H9 (cell line): ENCODE results near the gene FKRP. TPM values are rescaled to one million over a fixed set of nuclear protein-coding genes. Genes with fewer than 3 reads are reported as not detected.

Experiments
- DNase-seq: peaks from one replicate; pipeline ENCODE4 v3.0.0-alpha.2; 2017
- H2AFZ ChIP-seq: one replicate; pipeline ENCODE4 v1.6.1; 2013; ENCODE audit warnings: mild to moderate bottlenecking, low read length, control low read depth, moderate library complexity
- H2AK5ac ChIP-seq: 2 replicates; pipeline ENCODE4 v1.6.1; 2013; ENCODE audit warnings: low read length, control low read depth, mixed read lengths; ENCODE audit not compliant: insufficient read length
- H2BK120ac ChIP-seq: one replicate; pipeline ENCODE4 v1.6.1; 2013; ENCODE audit warnings: low read depth, mild to moderate bottlenecking, low read length, control low read depth, inconsistent platforms; ENCODE audit not compliant: poor library complexity, severe bottlenecking
- H2BK12ac ChIP-seq: 2 replicates; pipeline ENCODE4 v1.6.1; 2013; ENCODE audit warnings: low read length, control low read depth, mixed read lengths, low read depth; ENCODE audit not compliant: insufficient read length
- H2BK15ac ChIP-seq: 2 replicates; pipeline ENCODE4 v1.6.1; 2013; ENCODE audit warnings: low read depth, low read length, control low read depth
- H2BK20ac ChIP-seq: one replicate; pipeline ENCODE4 v1.6.1; 2013; ENCODE audit warnings: low read depth, mild to moderate bottlenecking, low read length, control low read depth, inconsistent platforms; ENCODE audit not compliant: poor library complexity, severe bottlenecking
- H2BK5ac ChIP-seq: 2 replicates; pipeline ENCODE4 v1.6.1; 2013; ENCODE audit warnings: low read length, control low read depth, mixed read lengths; ENCODE audit not compliant: insufficient read length
- H3K14ac ChIP-seq: 2 replicates; pipeline ENCODE4 v1.6.1; 2013; ENCODE audit warnings: low read length, control low read depth; ENCODE audit not compliant: insufficient read depth
- H3K18ac ChIP-seq: 2 replicates; pipeline ENCODE4 v1.6.1; 2013; ENCODE audit warnings: low read depth, mild to moderate bottlenecking, mixed read lengths, low read length, control low read depth; ENCODE audit not compliant: insufficient read length
- H3K23ac ChIP-seq: 2 replicates; pipeline ENCODE4 v1.6.1; 2013; ENCODE audit warnings: low read length, control low read depth, mixed read lengths, low read depth; ENCODE audit not compliant: insufficient read length
- H3K23me2 ChIP-seq: 2 replicates; pipeline ENCODE4 v1.6.1; 2013; ENCODE audit warnings: low read depth, mild to moderate bottlenecking, mixed read lengths, low read length, control low read depth; ENCODE audit not compliant: insufficient read length, poor library complexity, severe bottlenecking
- H3K27ac ChIP-seq: 2 replicates; pipeline ENCODE4 v1.5.1; 2013; ENCODE audit warnings: low read length, control low read depth, mixed read lengths, low read depth; ENCODE audit not compliant: insufficient read length
- H3K27me3 ChIP-seq: 2 replicates; pipeline ENCODE4 v1.6.1; 2013; ENCODE audit warnings: low read length, control low read depth, inconsistent platforms; ENCODE audit not compliant: insufficient read depth
- H3K4ac ChIP-seq: 2 replicates; pipeline ENCODE4 v1.6.1; 2013; ENCODE audit warnings: low read depth, mild to moderate bottlenecking, control low read depth, inconsistent platforms, low read length, moderate library complexity
- H3K4me1 ChIP-seq: 2 replicates; pipeline ENCODE4 v1.6.1; 2013; ENCODE audit warnings: low read length, control low read depth, inconsistent platforms; ENCODE audit not compliant: insufficient read depth
- H3K4me2 ChIP-seq: 2 replicates; pipeline ENCODE4 v1.6.1; 2013; ENCODE audit warnings: low read length, control low read depth, mixed read lengths; ENCODE audit not compliant: insufficient read length, insufficient read depth
- H3K56ac ChIP-seq: 2 replicates; pipeline ENCODE4 v1.6.1; 2013; ENCODE audit warnings: low read depth, mild to moderate bottlenecking, mixed read lengths, low read length, control low read depth; ENCODE audit not compliant: insufficient read length
- H3K79me1 ChIP-seq: 2 replicates; pipeline ENCODE4 v1.6.1; 2013; ENCODE audit warnings: low read depth, mild to moderate bottlenecking, moderate library complexity, low read length, control low read depth, inconsistent platforms; ENCODE audit not compliant: insufficient read depth, poor library complexity, severe bottlenecking
- H3K79me2 ChIP-seq: 2 replicates; pipeline ENCODE4 v1.6.1; 2013; ENCODE audit warnings: low read length, control low read depth, inconsistent platforms; ENCODE audit not compliant: insufficient read depth
- H3K9ac ChIP-seq: 2 replicates; pipeline ENCODE4 v1.6.1; 2013; ENCODE audit warnings: low read length, control low read depth, mixed read lengths; ENCODE audit not compliant: insufficient read length; ENCODE audit errors: extremely low read depth
- H3K9me3 ChIP-seq: one replicate; pipeline ENCODE4 v1.6.1; 2013; ENCODE audit warnings: low read depth, low read length, inconsistent platforms; ENCODE audit not compliant: control insufficient read depth
- H3T11ph ChIP-seq: one replicate; pipeline ENCODE4 v1.6.1; 2013; ENCODE audit warnings: mild to moderate bottlenecking, low read length, control low read depth, inconsistent platforms
- H4K20me1 ChIP-seq: one replicate; pipeline ENCODE4 v1.6.1; 2013; ENCODE audit not compliant: control insufficient read depth, insufficient read length, insufficient read depth
- H4K5ac ChIP-seq: 2 replicates; pipeline ENCODE4 v1.6.1; 2013; ENCODE audit warnings: low read depth, mild to moderate bottlenecking, mixed read lengths, low read length, control low read depth; ENCODE audit not compliant: insufficient read length
- H4K8ac ChIP-seq: replicated peaks from 2 replicates; pipeline ENCODE4 v1.6.1; 2013; ENCODE audit warnings: low read length, control low read depth, mixed read lengths, low read depth; ENCODE audit not compliant: insufficient read length
- H4K91ac ChIP-seq: 2 replicates; pipeline ENCODE4 v1.6.1; 2013; ENCODE audit warnings: low read depth, mild to moderate bottlenecking, moderate library complexity, mixed read lengths, low read length, control low read depth; ENCODE audit not compliant: insufficient read length
- H3K27ac Mint-ChIP-seq, 3 experiments: 2 replicates in 2 of 3; 3 replicates in 1 of 3; pipeline ENCODE4 v1.8.0; 2020 to 2021; ENCODE audit warnings: mixed read lengths in 3 of 3, mild to moderate bottlenecking in 1 of 3, moderate library complexity in 1 of 3
- H3K27me3 Mint-ChIP-seq: 2 replicates; pipeline ENCODE4 v1.8.0; 2021; ENCODE audit warnings: low read depth, mild to moderate bottlenecking, moderate library complexity, mixed read lengths
- H3K36me3 Mint-ChIP-seq, 3 experiments: 2 replicates in 2 of 3; 3 replicates in 1 of 3; pipeline ENCODE4 v1.8.0; 2020 to 2021; ENCODE audit warnings: low read depth in 3 of 3, mixed read lengths in 3 of 3; ENCODE audit not compliant: insufficient read depth in 1 of 3
- H3K4me1 Mint-ChIP-seq, 2 experiments: 2 replicates each; pipeline ENCODE4 v1.8.0; 2020; ENCODE audit warnings: mixed read lengths in 2 of 2
- H3K4me3 Mint-ChIP-seq, 2 experiments: 2 replicates in 1 of 2; 3 replicates in 1 of 2; pipeline ENCODE4 v1.8.0; 2020 to 2021; ENCODE audit warnings: mild to moderate bottlenecking in 2 of 2, mixed read lengths in 2 of 2, moderate library complexity in 1 of 2
- H3K9me3 Mint-ChIP-seq, 2 experiments: 2 replicates in 1 of 2; 3 replicates in 1 of 2; pipeline ENCODE4 v1.8.0; 2020; ENCODE audit warnings: mild to moderate bottlenecking in 2 of 2, mixed read lengths in 2 of 2, moderate library complexity in 1 of 2
- CTCF ChIP-seq: fragments of 200-600 bp; sonication (generic); conservative IDR thresholded peaks from 3 replicates; pipeline ENCODE4 v1.8.0; 2021; ENCODE audit warnings: antibody characterized with exemption, mild to moderate bottlenecking
- WGBS: extraction: QIAGEN DNeasy Blood & Tissue Kit; methylation state at CpG from one replicate; pipeline ENCODE4 v1.1.7; 2013; ENCODE audit warnings: missing lambda C conversion rate, low lambda C conversion rate, mixed read lengths; ENCODE audit not compliant: insufficient read length; ENCODE audit errors: extremely low coverage; 5-methylcytosine and 5-hydroxymethylcytosine counted together
- total RNA-seq: library from RNA; stranded (reverse); gene quantifications from 2 replicates; pipeline ENCODE4 v1.2.1, GENCODE V29; 2021

The FKRP gene
- total RNA-seq, 1 experiment from 2014 or later: 42.2 TPM

- H3K23ac ChIP-seq: no peak overlapping the region
- no peak overlapping the region for H3K4ac ChIP-seq
- no peak overlapping the region for H3K4me2 ChIP-seq
- no peak overlapping the region for H3K9ac ChIP-seq
- no peak overlapping the region for H3K14ac ChIP-seq
- H2BK12ac ChIP-seq: no peak overlapping the region
- H3K79me1 ChIP-seq: no peaks in the 10 kb centered on the region
- no peak for DNase-seq
- Mint-ChIP-seq H3K27ac (peak overlapping the region in 2 of 3 experiments; percentile 33 to 71; a peak in 3 of 7 replicates), H3K27me3 (no peaks in the 10 kb centered on the region), H3K4me3 (no peak overlapping the region; a peak in 1 of 5 replicates), H3K4me1 (peaks cover 4 to 11% of the 10 kb centered on the region in 2 experiments; a peak in 3 of 4 replicates), H3K9me3 (no peaks in the 10 kb centered on the region), H3K36me3 (peaks cover 0 to 22% (median 12%) of the 10 kb centered on the region in 3 experiments; a peak in 6 of 7 replicates)
- H3K79me2 ChIP-seq: no peaks in the 10 kb centered on the region
- H3T11ph ChIP-seq: no peak overlapping the region
- H4K5ac ChIP-seq: no peak overlapping the region
- no peaks in the 10 kb centered on the region for H3K9me3 ChIP-seq
- H4K91ac ChIP-seq: no peak overlapping the region
- H2BK120ac ChIP-seq: no peak overlapping the region
- no peak overlapping the region for H3K27ac ChIP-seq
- H4K8ac ChIP-seq: no peak overlapping the region
- no peaks in the 10 kb centered on the region for H4K20me1 ChIP-seq
- H2AK5ac ChIP-seq: no peak overlapping the region
- H2BK5ac ChIP-seq: no peak overlapping the region
- H2BK20ac ChIP-seq: no peak overlapping the region
- no peak for TF ChIP-seq CTCF
- H3K4me1 ChIP-seq: no peaks in the 10 kb centered on the region
- H3K18ac ChIP-seq: no peak overlapping the region
- WGBS: no CpG with 5 or more reads among the region's 7 CpGs
- no peak overlapping the region for H2BK15ac ChIP-seq
- no peaks in the 10 kb centered on the region for H3K27me3 ChIP-seq
- H2AFZ ChIP-seq: no peak overlapping the region
- no peak overlapping the region for H3K56ac ChIP-seq
- no peaks in the 10 kb centered on the region for H3K23me2 ChIP-seq
These were observed 14.0 kb downstream of the FKRP start for GRCh38 chr19:46759817-46760333.
